Activated T-cell treated with anti-CD3 and anti-CD28 coated beads, Interleukin-2, amount 50 U/mL, for 4 hours (primary cell): ENCODE measurements around the gene BTBD7. TPM values are rescaled to one million over a fixed set of nuclear protein-coding genes. Genes with fewer than 3 reads are reported as not detected.
"Not testable (repeated sequence)": the region's sequence is repeated elsewhere in the genome, so short reads cannot be mapped to it uniquely, and the experiment has no call there.

Experiments
- ATAC-seq, 2 donors: fragments of 200-7000 bp; cut with Tn5 transposase; one replicate each; pipeline ENCODE4 v1.10.0; 2021
- DNase-seq: peaks from one replicate; pipeline ENCODE4 v3.0.0-alpha.2; 2020
- H3K27me3 Mint-ChIP-seq: one replicate; pipeline ENCODE4 v1.8.0; 2021; ENCODE audit warnings: low read depth, mixed read lengths
- H3K36me3 Mint-ChIP-seq: one replicate; pipeline ENCODE4 v1.8.0; 2022; ENCODE audit warnings: mixed read lengths; ENCODE audit not compliant: insufficient read depth
- H3K4me1 Mint-ChIP-seq: one replicate; pipeline ENCODE4 v1.8.0; 2021; ENCODE audit warnings: low read depth, mixed read lengths
- H3K4me3 Mint-ChIP-seq: one replicate; pipeline ENCODE4 v1.8.0; 2021; ENCODE audit warnings: mild to moderate bottlenecking, moderate library complexity, mixed read lengths
- H3K9me3 Mint-ChIP-seq: one replicate; pipeline ENCODE4 v1.8.0; 2021; ENCODE audit warnings: mixed read lengths
- total RNA-seq, 3 donors: library from RNA; stranded (reverse); gene quantifications; one replicate each; pipeline ENCODE4 v1.2.1, GENCODE V29; 2021

The BTBD7 gene, protein sequence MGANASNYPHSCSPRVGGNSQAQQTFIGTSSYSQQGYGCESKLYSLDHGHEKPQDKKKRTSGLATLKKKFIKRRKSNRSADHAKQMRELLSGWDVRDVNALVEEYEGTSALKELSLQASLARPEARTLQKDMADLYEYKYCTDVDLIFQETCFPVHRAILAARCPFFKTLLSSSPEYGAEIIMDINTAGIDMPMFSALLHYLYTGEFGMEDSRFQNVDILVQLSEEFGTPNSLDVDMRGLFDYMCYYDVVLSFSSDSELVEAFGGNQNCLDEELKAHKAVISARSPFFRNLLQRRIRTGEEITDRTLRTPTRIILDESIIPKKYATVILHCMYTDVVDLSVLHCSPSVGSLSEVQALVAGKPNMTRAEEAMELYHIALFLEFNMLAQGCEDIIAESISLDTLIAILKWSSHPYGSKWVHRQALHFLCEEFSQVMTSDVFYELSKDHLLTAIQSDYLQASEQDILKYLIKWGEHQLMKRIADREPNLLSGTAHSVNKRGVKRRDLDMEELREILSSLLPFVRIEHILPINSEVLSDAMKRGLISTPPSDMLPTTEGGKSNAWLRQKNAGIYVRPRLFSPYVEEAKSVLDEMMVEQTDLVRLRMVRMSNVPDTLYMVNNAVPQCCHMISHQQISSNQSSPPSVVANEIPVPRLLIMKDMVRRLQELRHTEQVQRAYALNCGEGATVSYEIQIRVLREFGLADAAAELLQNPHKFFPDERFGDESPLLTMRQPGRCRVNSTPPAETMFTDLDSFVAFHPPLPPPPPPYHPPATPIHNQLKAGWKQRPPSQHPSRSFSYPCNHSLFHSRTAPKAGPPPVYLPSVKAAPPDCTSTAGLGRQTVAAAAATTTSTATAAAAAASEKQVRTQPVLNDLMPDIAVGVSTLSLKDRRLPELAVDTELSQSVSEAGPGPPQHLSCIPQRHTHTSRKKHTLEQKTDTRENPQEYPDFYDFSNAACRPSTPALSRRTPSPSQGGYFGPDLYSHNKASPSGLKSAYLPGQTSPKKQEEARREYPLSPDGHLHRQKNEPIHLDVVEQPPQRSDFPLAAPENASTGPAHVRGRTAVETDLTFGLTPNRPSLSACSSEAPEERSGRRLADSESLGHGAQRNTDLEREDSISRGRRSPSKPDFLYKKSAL
- 10 to 100 TPM; 14.9 to 20.3 (median 17.8) TPM for total RNA-seq

DNA sequence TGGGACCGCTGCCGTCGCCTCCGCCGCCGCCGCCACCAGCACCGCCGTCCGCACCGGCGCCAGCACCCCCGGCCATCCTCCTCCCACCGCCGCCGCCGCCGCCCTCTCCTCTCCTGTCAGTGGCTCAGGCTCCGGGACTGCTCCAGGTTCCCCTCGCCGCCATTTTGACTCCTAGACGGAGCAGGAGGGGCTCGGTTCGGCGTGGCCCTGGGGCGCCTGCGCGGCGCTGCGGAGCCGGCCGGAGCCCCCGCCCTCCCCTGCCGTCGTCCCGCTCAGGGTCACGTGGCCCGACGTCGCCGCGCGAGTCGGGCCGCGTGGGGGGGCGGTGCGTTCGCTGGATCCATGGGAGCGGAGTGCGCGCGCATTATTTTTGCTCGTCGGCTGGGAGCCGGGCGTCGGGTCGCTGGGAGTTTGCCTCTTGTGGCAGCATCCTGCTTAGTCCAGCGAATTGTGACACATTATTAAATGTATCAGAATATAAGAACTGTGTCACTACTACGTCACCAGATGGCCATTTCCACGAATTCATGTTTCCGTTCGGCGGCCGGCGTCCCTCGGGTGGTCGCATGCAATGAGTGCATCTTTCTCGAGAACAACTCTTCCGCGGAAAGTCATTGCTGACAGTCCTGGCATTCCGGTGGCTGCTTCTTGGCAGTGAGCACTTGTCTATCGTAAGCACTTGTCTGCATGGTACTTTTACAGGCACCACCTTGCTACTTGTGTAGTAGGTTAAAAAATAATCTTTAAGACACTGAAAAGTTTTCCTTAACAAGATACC, at the start of gene BTBD7:
Gene BTBD7, minus strand, starts transcription at position 184 of the 778 bp plus-strand sequence. CDS start 36,985 bp downstream, outside the sequence.
- H3K4me3 Mint-ChIP-seq = peak within 1 kb of the TSS; percentile 93
- ATAC-seq = peak; percentile 95 to 97
- peaks cover 46% of the 10 kb centered on the region for H3K4me1 Mint-ChIP-seq
- no peaks in the 10 kb centered on the region for H3K9me3 Mint-ChIP-seq
- H3K36me3 Mint-ChIP-seq = no peaks in the 10 kb centered on the region
- H3K27me3 Mint-ChIP-seq = no peaks in the 10 kb centered on the region
- peak; percentile 93 for DNase-seq

DNA sequence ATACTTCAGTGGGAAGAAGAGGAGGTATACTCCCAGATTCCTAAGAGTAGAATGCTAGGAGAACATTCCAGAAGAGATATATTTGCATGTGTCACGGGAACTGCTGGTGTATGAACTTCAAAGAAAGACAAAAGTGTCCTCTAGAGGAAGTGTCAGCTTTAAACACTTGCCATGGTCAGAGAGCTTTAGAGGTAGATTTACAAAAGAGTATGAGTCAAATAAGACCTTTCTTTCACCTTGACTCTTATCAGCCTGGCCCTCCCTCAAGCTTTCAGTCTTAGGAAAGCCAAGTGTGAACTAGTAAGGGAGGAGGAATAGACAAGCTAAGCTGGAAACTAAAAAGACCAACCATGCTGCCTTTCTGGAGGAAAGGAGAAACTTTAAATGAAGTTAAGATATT, 48.8 kb upstream of the BTBD7 start:
- Mint-ChIP-seq H3K4me1 (no peaks in the 10 kb centered on the region), H3K4me3 (no peak overlapping the region), H3K9me3 (peaks cover 5% of the 10 kb centered on the region), H3K27me3 (peaks cover 25% of the 10 kb centered on the region), H3K36me3 (no peaks in the 10 kb centered on the region)
- ATAC-seq = no peak
- DNase-seq = no peak

DNA sequence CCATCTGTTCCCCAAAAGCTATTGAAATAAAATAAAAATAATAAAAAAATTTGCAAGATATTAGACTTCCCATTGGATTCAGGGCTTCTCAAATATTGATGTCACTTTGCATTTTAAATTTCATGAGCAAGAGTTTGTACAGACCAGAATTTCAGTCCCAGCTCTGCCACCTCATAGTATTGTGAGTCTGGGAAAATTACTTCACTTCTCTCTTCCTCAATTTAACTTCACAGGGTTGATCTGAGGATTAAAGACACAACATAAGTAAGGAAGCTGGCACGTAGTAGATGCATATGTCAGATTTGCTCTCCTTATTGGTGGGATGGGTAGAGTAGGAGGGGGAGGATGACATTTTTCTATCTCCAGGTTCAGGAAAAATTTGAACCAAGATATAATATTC, 47.0 kb upstream of the BTBD7 start:
- Mint-ChIP-seq H3K36me3 (no peaks in the 10 kb centered on the region), H3K9me3 (peaks cover 5% of the 10 kb centered on the region), H3K4me3 (no peak overlapping the region), H3K4me1 (no peaks in the 10 kb centered on the region), H3K27me3 (peaks cover 15% of the 10 kb centered on the region)
- ATAC-seq (no peak), DNase-seq (no peak)

DNA sequence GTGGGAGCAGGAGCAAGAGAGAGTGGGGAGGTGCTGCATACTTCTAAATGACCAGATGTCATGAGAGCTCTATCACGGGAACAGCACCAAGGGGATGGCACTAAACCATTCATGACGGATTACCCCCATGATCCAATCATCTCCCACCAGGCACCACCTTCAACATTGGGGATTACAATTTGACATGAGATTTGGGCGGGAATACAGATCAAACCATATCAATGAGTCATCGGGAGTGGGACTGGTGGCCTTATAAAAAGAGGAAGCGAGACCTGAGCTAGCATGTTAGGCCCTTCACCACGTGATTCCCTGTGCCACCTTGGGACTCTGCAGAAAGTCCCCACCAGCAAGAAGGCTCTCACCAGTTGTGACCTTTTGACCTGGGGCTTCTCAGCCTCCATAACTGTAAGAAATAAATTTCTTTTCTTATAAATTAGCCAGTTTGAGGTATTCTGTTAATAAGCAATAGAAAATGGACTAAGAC, 42.9 kb upstream of the BTBD7 start:
- H3K27me3 Mint-ChIP-seq = peaks cover 17% of the 10 kb centered on the region
- no peak for DNase-seq
- H3K4me1 Mint-ChIP-seq = no peaks in the 10 kb centered on the region
- no peaks in the 10 kb centered on the region for H3K36me3 Mint-ChIP-seq
- H3K4me3 Mint-ChIP-seq = no peak overlapping the region
- H3K9me3 Mint-ChIP-seq = peaks cover 9% of the 10 kb centered on the region
- no peak for ATAC-seq

DNA sequence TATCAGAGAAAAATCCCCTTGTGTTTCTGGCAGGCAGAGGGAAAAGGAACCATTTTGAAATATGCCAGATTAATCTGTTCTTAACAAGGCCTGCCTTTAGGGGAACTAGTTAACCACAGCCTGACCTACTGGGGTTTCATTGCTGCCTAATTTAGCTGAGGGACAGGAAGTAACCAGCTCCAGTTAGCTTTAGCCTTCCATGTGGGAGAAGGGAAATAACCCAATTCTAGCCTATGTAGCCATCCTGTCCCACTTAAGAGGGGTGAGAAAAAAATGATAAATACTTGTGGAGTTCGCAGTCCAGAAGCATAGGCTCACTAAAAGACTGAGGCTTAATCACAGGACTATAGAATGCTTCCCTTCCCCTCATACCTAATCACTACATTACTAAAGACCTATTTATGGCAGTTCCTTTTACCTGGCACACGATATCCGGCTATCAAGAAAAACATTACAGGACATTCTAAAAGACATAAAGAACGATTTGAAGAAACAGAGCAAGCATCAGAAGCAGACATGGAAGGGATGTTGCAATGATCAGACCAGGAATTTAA, 37.0 kb upstream of the BTBD7 start:
- DNase-seq (no peak), ATAC-seq (no peak)
- Mint-ChIP-seq H3K4me3 (no peak overlapping the region), H3K4me1 (no peaks in the 10 kb centered on the region), H3K9me3 (peaks cover 9% of the 10 kb centered on the region), H3K27me3 (peaks cover 27% of the 10 kb centered on the region), H3K36me3 (no peaks in the 10 kb centered on the region)

DNA sequence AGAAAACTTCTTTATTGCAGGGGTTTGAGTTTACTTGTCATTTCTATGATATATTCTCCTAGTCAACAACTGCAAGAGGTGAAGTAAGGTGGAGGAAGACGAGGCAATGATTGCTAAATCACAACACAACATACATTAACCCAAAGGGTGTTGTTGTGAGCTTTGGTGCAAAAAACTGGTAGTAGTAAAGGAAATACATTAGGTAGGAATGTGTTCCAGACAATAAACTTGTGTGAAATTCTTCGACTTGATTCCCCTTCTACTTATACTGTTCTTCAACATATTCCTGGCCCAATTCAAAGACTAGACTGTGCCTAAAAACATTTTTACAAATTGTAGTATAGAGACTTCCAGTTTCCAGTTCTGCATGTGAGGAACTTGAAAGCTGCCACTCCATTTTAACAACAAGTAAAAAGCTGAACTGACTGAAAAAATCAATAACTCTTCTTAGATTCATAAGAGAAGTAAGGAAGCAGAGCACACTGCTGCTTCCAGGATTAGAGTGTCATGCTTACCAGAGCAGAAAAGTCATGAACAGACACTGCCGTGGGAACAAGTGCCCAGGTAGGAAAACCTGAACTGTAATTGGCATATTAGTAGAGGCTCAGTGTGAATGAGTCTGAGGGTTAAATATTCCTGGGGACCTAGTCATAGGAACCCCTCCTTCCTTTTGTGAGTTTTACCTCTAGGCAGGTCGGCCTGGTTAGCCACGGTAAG, 36.3 kb upstream of the BTBD7 start:
- ATAC-seq = no peak
- no peak for DNase-seq
- no peaks in the 10 kb centered on the region for H3K4me1 Mint-ChIP-seq
- peaks cover 31% of the 10 kb centered on the region for H3K27me3 Mint-ChIP-seq
- H3K36me3 Mint-ChIP-seq = no peaks in the 10 kb centered on the region
- H3K9me3 Mint-ChIP-seq = peaks cover 9% of the 10 kb centered on the region
- no peak overlapping the region for H3K4me3 Mint-ChIP-seq

DNA sequence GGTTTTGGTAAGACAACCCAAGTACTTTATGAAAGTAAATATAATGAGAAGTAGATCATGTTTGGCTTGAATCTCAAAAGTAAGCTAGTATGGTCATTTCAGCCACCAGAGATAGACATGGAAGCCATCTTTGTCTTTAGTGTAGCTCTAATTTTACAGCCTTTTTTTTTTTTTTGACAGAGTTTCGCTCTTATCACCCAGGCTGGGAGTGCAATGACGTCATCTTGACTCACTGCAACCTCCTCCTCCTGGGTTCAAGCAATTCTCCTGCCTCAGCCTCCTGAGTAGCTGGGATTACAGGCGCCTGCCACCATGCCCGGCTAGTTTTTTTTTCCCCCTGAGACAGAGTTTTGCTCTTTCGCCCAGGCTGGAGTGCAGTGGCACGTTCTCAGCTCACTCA, 22.0 kb upstream of the BTBD7 start:
- ATAC-seq, H3K27me3 Mint-ChIP-seq, H3K4me3 Mint-ChIP-seq, H3K4me1 Mint-ChIP-seq, H3K36me3 Mint-ChIP-seq, DNase-seq, H3K9me3 Mint-ChIP-seq: not testable (repeated sequence)

DNA sequence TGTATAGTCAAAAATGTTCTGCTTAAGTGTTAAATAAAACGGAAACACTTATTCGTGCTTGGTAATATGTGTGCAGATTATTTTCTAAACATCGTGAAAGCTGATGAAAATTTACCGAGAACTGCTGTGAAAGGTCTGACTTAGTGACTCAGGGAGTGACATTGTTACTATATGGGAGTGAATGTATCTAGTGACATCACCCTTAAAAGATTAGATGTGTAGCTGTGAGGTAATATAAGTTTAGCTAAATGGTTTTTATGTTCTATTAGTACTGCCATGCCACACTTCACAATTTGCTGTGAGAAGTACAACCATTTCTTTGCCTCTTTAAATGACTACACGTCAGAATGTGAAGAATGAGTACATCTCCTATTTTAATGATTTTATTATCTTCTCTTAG, 15.5 kb upstream of the BTBD7 start:
- no peaks in the 10 kb centered on the region for H3K4me1 Mint-ChIP-seq
- no peak for DNase-seq
- no peaks in the 10 kb centered on the region for H3K36me3 Mint-ChIP-seq
- no peak for ATAC-seq
- H3K4me3 Mint-ChIP-seq = no peak overlapping the region
- H3K27me3 Mint-ChIP-seq = no peaks in the 10 kb centered on the region
- no peaks in the 10 kb centered on the region for H3K9me3 Mint-ChIP-seq

DNA sequence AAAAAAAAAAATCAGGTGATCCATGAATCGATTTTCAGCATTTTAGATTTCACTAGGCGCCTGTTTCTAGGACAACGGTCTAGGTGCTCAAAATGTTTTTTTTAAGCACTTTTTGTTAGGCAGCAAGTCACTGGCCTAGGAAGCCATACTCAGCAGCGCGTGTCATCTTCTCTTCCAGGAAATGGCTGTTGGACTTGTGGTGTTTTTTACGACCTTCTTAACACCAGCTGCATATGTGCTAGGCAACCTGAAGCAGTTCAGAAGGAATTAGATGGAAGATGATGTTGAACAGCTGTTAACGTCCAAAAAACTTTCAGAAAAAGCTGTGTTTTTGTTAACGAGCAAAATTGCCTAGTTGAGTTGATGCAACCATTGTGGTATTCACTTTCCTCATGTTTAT, 15.0 kb upstream of the BTBD7 start:
- no peak for ATAC-seq
- no peaks in the 10 kb centered on the region for H3K36me3 Mint-ChIP-seq
- no peaks in the 10 kb centered on the region for H3K27me3 Mint-ChIP-seq

DNA sequence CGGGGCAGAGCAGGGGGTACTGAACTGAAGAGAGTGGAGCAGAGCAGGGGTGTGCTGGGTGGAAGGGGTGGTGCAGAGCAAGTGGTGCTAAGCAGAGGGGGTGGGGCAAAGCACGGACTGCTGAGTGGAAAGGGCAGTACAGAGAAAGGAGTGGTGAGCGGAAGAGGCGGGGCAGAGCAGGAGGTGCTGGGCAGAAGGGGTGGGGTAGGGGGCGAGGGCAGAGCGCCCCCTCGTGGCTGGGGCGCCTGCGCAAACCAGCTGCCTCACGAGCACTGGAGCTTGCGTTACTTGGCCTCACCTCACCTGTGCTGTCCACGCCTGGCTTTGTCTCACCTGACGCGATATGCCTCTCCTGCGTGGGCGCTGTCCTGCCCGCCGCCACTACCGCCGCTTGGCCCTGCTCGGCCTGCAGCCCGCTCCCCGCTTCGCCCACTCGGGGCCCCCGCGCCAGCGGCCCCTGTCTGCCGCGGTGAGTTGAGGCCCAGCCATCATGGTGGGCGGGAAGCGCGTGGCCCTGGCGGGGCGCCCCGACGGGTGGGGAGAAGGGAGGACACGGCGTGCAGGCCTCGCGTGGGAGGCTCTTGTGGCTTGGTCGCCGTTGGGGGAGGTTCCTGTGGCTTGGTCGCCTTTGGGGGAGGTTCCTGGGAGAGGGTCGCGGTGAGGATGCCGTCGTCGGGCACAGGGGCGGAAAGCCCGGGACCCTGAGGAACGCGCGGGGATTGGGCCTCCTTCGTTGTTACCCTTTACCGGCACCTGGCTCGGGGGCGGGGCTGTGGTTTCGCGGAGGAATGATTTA, 14.3 kb upstream of the BTBD7 start, which contains the start of gene COX8C:
Gene COX8C, plus strand, starts transcription at position 257 of the 796 bp plus-strand sequence. Its CDS starts 87 bp downstream, at position 344.
- no peaks in the 10 kb centered on the region for H3K4me1 Mint-ChIP-seq
- ATAC-seq (no peak), DNase-seq (no peak)
- H3K9me3 Mint-ChIP-seq = no peaks in the 10 kb centered on the region
- H3K4me3 Mint-ChIP-seq = no peak within 1 kb of the TSS
- no peaks in the 10 kb centered on the region for H3K27me3 Mint-ChIP-seq
- H3K36me3 Mint-ChIP-seq = no peaks in the 10 kb centered on the region

More for the DNA sequence above, 15.0 kb upstream of the BTBD7 start:
- no peaks in the 10 kb centered on the region for H3K9me3 Mint-ChIP-seq
- no peaks in the 10 kb centered on the region for H3K4me1 Mint-ChIP-seq
- H3K4me3 Mint-ChIP-seq = no peak overlapping the region
- no peak for DNase-seq

DNA sequence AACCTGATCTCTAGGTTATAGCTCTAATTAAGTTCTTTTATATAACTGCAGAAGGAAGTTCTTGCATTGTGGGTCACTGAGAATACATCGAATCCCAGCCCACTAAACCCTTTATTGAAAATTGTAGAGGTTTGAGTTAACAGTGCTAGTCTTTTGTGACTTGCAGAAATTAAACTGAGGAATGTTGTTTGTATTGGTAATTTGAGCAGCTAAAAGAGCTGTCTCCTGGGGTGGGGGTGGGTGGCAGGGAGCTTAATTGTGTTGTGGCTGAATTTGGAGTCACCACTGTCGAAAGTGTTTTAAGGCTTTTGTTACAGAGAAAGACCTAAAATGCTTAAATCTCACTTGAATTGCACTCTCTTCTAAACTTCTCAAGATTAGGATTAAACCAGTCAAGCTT, 11.0 kb upstream of the BTBD7 start:
- DNase-seq (no peak), ATAC-seq (no peak)
- Mint-ChIP-seq H3K4me1 (no peaks in the 10 kb centered on the region), H3K27me3 (peaks cover 2% of the 10 kb centered on the region), H3K9me3 (no peaks in the 10 kb centered on the region), H3K4me3 (no peak overlapping the region), H3K36me3 (peaks cover 2% of the 10 kb centered on the region)

DNA sequence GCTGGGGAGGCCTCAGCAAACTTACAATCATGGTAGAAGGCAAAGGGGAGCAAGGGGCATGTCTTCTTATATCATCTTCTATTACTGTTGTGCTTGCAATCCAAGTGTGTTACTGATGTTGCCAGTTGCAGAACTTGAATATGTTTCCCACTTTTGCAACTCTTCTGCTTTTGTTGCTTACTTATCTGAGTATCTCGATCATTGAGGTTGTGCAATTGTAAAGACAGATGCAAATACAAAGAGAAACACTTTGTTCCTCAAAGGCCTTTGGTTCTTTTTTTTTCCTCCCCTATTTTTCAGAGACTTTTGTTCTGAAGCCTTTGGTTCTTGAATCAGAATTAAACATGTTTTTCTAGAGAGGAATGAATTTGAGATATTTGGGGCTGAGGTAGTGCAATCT, 10.4 kb upstream of the BTBD7 start:
- DNase-seq = no peak

More for the DNA sequence above, 10.4 kb upstream of the BTBD7 start:
- no peaks in the 10 kb centered on the region for H3K4me1 Mint-ChIP-seq
- peaks cover 2% of the 10 kb centered on the region for H3K36me3 Mint-ChIP-seq
- no peak for ATAC-seq
- H3K27me3 Mint-ChIP-seq = peaks cover 2% of the 10 kb centered on the region
- H3K9me3 Mint-ChIP-seq = no peaks in the 10 kb centered on the region
- H3K4me3 Mint-ChIP-seq = no peak overlapping the region
